HG03175 (cell line): ENCODE measurements around the gene INO80D.

Experiments used
- ATAC-seq: cut with Tn5 transposase; IDR thresholded peaks from one replicate; pipeline ENCODE4 v1.9.1; 2021; ENCODE audit warnings: mild to moderate bottlenecking, moderate library complexity; ENCODE audit not compliant: unreplicated experiment

The INO80D gene

GRCh38 chr2:205947621-205948495, 138.1 kb downstream of the INO80D start:
- peak; percentile 87 for ATAC-seq

DNA sequence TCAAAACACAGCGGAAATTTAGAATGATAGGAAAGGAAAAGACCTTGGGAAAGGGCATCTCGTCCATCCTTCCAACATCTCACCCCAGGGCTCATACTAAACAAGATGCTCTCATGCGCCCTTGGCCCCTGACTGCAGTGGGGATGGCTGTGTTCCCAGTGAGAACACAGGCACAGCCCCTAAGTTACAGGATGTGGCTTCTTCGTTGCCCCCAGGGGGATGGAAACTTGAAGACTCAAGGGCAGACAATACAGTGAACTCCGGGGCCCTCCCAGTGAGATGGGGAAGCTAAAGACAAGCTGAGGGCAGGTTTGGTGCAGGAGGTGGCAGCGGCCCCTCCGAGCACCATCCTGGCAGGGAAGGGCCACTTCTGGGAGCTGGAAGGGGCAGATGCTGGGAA, 139.7 kb downstream of the INO80D start:
- ATAC-seq, result no peak
